Activated CD4-positive, alpha-beta memory T cell treated with anti-CD3 and anti-CD28 coated beads for 36 hours (primary cell): ENCODE measurements around the gene PIRT. TPM values are rescaled to one million over a fixed set of nuclear protein-coding genes. Genes with fewer than 3 reads are reported as not detected.

Experiments
- CTCF ChIA-PET: fragments of 350-600 bp; sonication (Branson Sonifier 250); formaldehyde crosslinking; loops from one replicate; lab custom pipeline; 2021; ENCODE audit warnings: antibody characterized with exemption, inconsistent platforms; lab: Charles Lee
- POLR2A ChIA-PET: fragments of 350-600 bp; sonication (Branson Sonifier 250); formaldehyde crosslinking; loops from one replicate; lab custom pipeline; 2021; ENCODE audit warnings: antibody characterized with exemption; lab: Charles Lee
- DNase-seq: peaks from one replicate; pipeline ENCODE4 v3.0.0-alpha.2; 2020
- H3K27ac Mint-ChIP-seq: one replicate; pipeline ENCODE4 v1.8.0; 2021; ENCODE audit warnings: mixed read lengths
- H3K27me3 Mint-ChIP-seq: one replicate; pipeline ENCODE4 v1.8.0; 2021; ENCODE audit warnings: mixed read lengths
- H3K36me3 Mint-ChIP-seq: one replicate; pipeline ENCODE4 v1.8.0; 2021; ENCODE audit warnings: mixed read lengths
- H3K4me1 Mint-ChIP-seq: one replicate; pipeline ENCODE4 v1.8.0; 2021; ENCODE audit warnings: low read depth, mixed read lengths
- H3K4me3 Mint-ChIP-seq: one replicate; pipeline ENCODE4 v1.8.0; 2021; ENCODE audit warnings: mild to moderate bottlenecking, mixed read lengths
- H3K9me3 Mint-ChIP-seq: one replicate; pipeline ENCODE4 v1.8.0; 2021; ENCODE audit warnings: mixed read lengths
- intact Hi-C: fragments of 100-400 bp; cut with micrococcal nuclease; formaldehyde crosslinking; loops from one replicate; pipeline ENCODE4 v1.15.1; 2023
- total RNA-seq, 2 experiments: library from RNA; stranded (reverse); gene quantifications; one replicate each; pipeline ENCODE4 v1.2.3, GENCODE V29; 2021

PIRT gene
- total RNA-seq, 2 experiments from 2014 or later, result not detected

- DNase-seq, result no peak
- no peaks in the 10 kb centered on the region for H3K36me3 Mint-ChIP-seq
- H3K4me1 Mint-ChIP-seq, result no peaks in the 10 kb centered on the region
- ChIA-PET POLR2A (no interaction called here), CTCF (no interaction called here)
- H3K4me3 Mint-ChIP-seq, result no peak overlapping the region
- H3K27me3 Mint-ChIP-seq, result no peaks in the 10 kb centered on the region
- H3K27ac Mint-ChIP-seq, result no peak overlapping the region
- intact Hi-C loops, result no loop called here
- H3K9me3 Mint-ChIP-seq, result no peaks in the 10 kb centered on the region
Observed at GRCh38 chr17:10798332-10798749, 39.5 kb downstream of the PIRT start.

GRCh38 chr17:10797476-10798328, 40.2 kb downstream of the PIRT start:
- Mint-ChIP-seq H3K4me1 (no peaks in the 10 kb centered on the region), H3K9me3 (no peaks in the 10 kb centered on the region), H3K4me3 (no peak overlapping the region), H3K27ac (no peak overlapping the region), H3K27me3 (no peaks in the 10 kb centered on the region), H3K36me3 (no peaks in the 10 kb centered on the region)
- ChIA-PET CTCF (no interaction called here), POLR2A (no interaction called here)
- intact Hi-C loops, result no loop called here
- DNase-seq, result no peak

- no peak overlapping the region for H3K27ac Mint-ChIP-seq
- CTCF ChIA-PET, result interaction anchor here (1.0 kb wide), 1 partner anchor 57 kb away, joined by 3 read pairs; no protein-coding TSS in a partner anchor
- POLR2A ChIA-PET, result no interaction called here
- no peaks in the 10 kb centered on the region for H3K36me3 Mint-ChIP-seq
- no peaks in the 10 kb centered on the region for H3K27me3 Mint-ChIP-seq
- DNase-seq, result no peak
- intact Hi-C loops, result no loop called here
- no peaks in the 10 kb centered on the region for H3K9me3 Mint-ChIP-seq
- H3K4me3 Mint-ChIP-seq, result no peak overlapping the region
- H3K4me1 Mint-ChIP-seq, result no peaks in the 10 kb centered on the region
Observed at GRCh38 chr17:10793816-10794215, 44.1 kb downstream of the PIRT start.

GRCh38 chr17:10793256-10793655, 44.6 kb downstream of the PIRT start:
- Mint-ChIP-seq H3K4me1 (no peaks in the 10 kb centered on the region), H3K36me3 (no peaks in the 10 kb centered on the region), H3K9me3 (no peaks in the 10 kb centered on the region), H3K27ac (no peak overlapping the region), H3K27me3 (no peaks in the 10 kb centered on the region), H3K4me3 (no peak overlapping the region)
- DNase-seq, result no peak
- ChIA-PET CTCF (no interaction called here), POLR2A (no interaction called here)
- intact Hi-C loops, result no loop called here

GRCh38 chr17:10792151-10792550, 45.7 kb downstream of the PIRT start:
- intact Hi-C loops, result no loop called here
- CTCF ChIA-PET, result no interaction called here
- Mint-ChIP-seq H3K4me1 (no peaks in the 10 kb centered on the region), H3K4me3 (no peak overlapping the region), H3K36me3 (no peaks in the 10 kb centered on the region), H3K27me3 (peaks cover 2% of the 10 kb centered on the region), H3K27ac (no peak overlapping the region), H3K9me3 (no peaks in the 10 kb centered on the region)
- POLR2A ChIA-PET, result no interaction called here
- peak; percentile 11 for DNase-seq

- no peak for DNase-seq
- intact Hi-C loops, result no loop called here
- Mint-ChIP-seq H3K4me1 (no peaks in the 10 kb centered on the region), H3K27ac (no peak overlapping the region), H3K9me3 (no peaks in the 10 kb centered on the region), H3K36me3 (no peaks in the 10 kb centered on the region), H3K4me3 (no peak overlapping the region), H3K27me3 (peaks cover 5% of the 10 kb centered on the region)
- ChIA-PET CTCF (interaction anchor here (1.3 kb wide), 1 partner anchor 18 kb away, joined by 5 read pairs; no protein-coding TSS in a partner anchor), POLR2A (no interaction called here)
Observed at GRCh38 chr17:10790491-10791401, 47.1 kb downstream of the PIRT start.

- ChIA-PET CTCF (no interaction called here), POLR2A (no interaction called here)
- DNase-seq, result no peak
- intact Hi-C loops, result no loop called here
- Mint-ChIP-seq H3K27me3 (peaks cover 7% of the 10 kb centered on the region), H3K36me3 (no peaks in the 10 kb centered on the region), H3K9me3 (no peaks in the 10 kb centered on the region), H3K27ac (no peak overlapping the region), H3K4me3 (no peak overlapping the region), H3K4me1 (no peaks in the 10 kb centered on the region)
Observed at GRCh38 chr17:10789694-10790271, 48.1 kb downstream of the PIRT start.

GRCh38 chr17:10787306-10788045, 50.4 kb downstream of the PIRT start:
- peaks cover 3% of the 10 kb centered on the region for H3K36me3 Mint-ChIP-seq
- CTCF ChIA-PET, result interaction anchor here (1.0 kb wide), 1 partner anchor 170 kb away, joined by 4 read pairs; no protein-coding TSS in a partner anchor
- intact Hi-C loops, result no loop called here
- no peak for DNase-seq
- H3K4me1 Mint-ChIP-seq, result no peaks in the 10 kb centered on the region
- H3K9me3 Mint-ChIP-seq, result peaks cover 11% of the 10 kb centered on the region
- peaks cover 13% of the 10 kb centered on the region for H3K27me3 Mint-ChIP-seq
- H3K27ac Mint-ChIP-seq, result no peak overlapping the region
- POLR2A ChIA-PET, result no interaction called here
- no peak overlapping the region for H3K4me3 Mint-ChIP-seq

GRCh38 chr17:10785295-10785694, 52.6 kb downstream of the PIRT start:
- Mint-ChIP-seq H3K4me1 (no peaks in the 10 kb centered on the region), H3K27ac (no peak overlapping the region), H3K36me3 (peaks cover 3% of the 10 kb centered on the region), H3K9me3 (peaks cover 12% of the 10 kb centered on the region), H3K27me3 (peaks cover 13% of the 10 kb centered on the region), H3K4me3 (no peak overlapping the region)
- no peak for DNase-seq
- intact Hi-C loops, result no loop called here
- POLR2A ChIA-PET, result no interaction called here
- CTCF ChIA-PET, result no interaction called here

- peaks cover 12% of the 10 kb centered on the region for H3K9me3 Mint-ChIP-seq
- H3K27me3 Mint-ChIP-seq, result peaks cover 5% of the 10 kb centered on the region
- no peak overlapping the region for H3K27ac Mint-ChIP-seq
- CTCF ChIA-PET, result no interaction called here
- no peak for DNase-seq
- H3K4me1 Mint-ChIP-seq, result no peaks in the 10 kb centered on the region
- no peak overlapping the region for H3K4me3 Mint-ChIP-seq
- POLR2A ChIA-PET, result no interaction called here
- intact Hi-C loops, result no loop called here
- H3K36me3 Mint-ChIP-seq, result peaks cover 3% of the 10 kb centered on the region
Observed at GRCh38 chr17:10779609-10780008, 58.3 kb downstream of the PIRT start.

- no peaks in the 10 kb centered on the region for H3K4me1 Mint-ChIP-seq
- intact Hi-C loops, result no loop called here
- POLR2A ChIA-PET, result no interaction called here
Observed at GRCh38 chr17:10777890-10778289, 60.0 kb downstream of the PIRT start.

More at GRCh38 chr17:10777890-10778289, 60.0 kb downstream of the PIRT start:
- no peaks in the 10 kb centered on the region for H3K27me3 Mint-ChIP-seq
- H3K9me3 Mint-ChIP-seq, result peaks cover 6% of the 10 kb centered on the region
- CTCF ChIA-PET, result no interaction called here
- no peak for DNase-seq
- H3K36me3 Mint-ChIP-seq, result peaks cover 3% of the 10 kb centered on the region
- no peak overlapping the region for H3K27ac Mint-ChIP-seq
- no peak overlapping the region for H3K4me3 Mint-ChIP-seq
